HepG2 (cell line): ENCODE data around the gene OVOL2. TPM values are rescaled to one million over a fixed set of nuclear protein-coding genes. Genes with fewer than 3 reads are reported as not detected.

Experiments
- FOSL2 ChIP-seq: sonication (generic); formaldehyde crosslinking; IDR thresholded peaks from 2 replicates; pipeline ENCODE4 v1.4.0; 2020; ENCODE audit warnings: missing genetic modification reagents
- GATAD2A ChIP-seq: IDR thresholded peaks from 2 replicates; pipeline ENCODE4 v1.6.1; 2016
- HOMEZ ChIP-seq: IDR thresholded peaks from 2 replicates; pipeline ENCODE4 v1.6.1; 2016; ENCODE audit warnings: low read depth
- KDM5A ChIP-seq: fragments of 200-600 bp; sonication (generic); IDR thresholded peaks from 2 replicates; pipeline ENCODE4 v1.7.0; 2018; ENCODE audit warnings: antibody characterized with exemption, mild to moderate bottlenecking, low read length, borderline replicate concordance
- MAFF ChIP-seq: IDR thresholded peaks from 2 replicates; pipeline ENCODE4 v1.6.1; 2011; ENCODE audit warnings: low read depth, low read length, improper control_type of control experiment
- MTA3 ChIP-seq: sonication (generic); formaldehyde crosslinking; IDR thresholded peaks from 2 replicates; pipeline ENCODE4 v1.4.0; 2020; ENCODE audit warnings: missing genetic modification reagents
- MXD3 ChIP-seq: IDR thresholded peaks from 2 replicates; pipeline ENCODE4 v1.6.1; 2016; ENCODE audit warnings: mild to moderate bottlenecking, missing biosample characterization, missing genetic modification reagents
- NPAS2 ChIP-seq: sonication (generic); formaldehyde crosslinking; IDR thresholded peaks from 2 replicates; pipeline ENCODE4 v1.8.0; 2022; ENCODE audit warnings: mild to moderate bottlenecking, missing genetic modification reagents, borderline replicate concordance
- PRPF4 ChIP-seq: fragments of 200-400 bp; formaldehyde crosslinking; IDR thresholded peaks from 2 replicates; pipeline ENCODE4 v1.6.1; 2016; ENCODE audit warnings: low read length, low read depth; ENCODE audit not compliant: poor library complexity, severe bottlenecking
- RCOR2 ChIP-seq: IDR thresholded peaks from 2 replicates; pipeline ENCODE4 v1.6.1; 2016; ENCODE audit warnings: missing biosample characterization, missing genetic modification reagents
- TOPORS ChIP-seq: sonication (generic); formaldehyde crosslinking; IDR thresholded peaks from 2 replicates; pipeline ENCODE4 v1.8.0; 2023; ENCODE audit warnings: mild to moderate bottlenecking, missing genetic modification reagents
- ZNF460 ChIP-seq: sonication (generic); formaldehyde crosslinking; IDR thresholded peaks from 2 replicates; pipeline ENCODE4 v1.5.1; 2020; ENCODE audit warnings: missing genetic modification reagents, mild to moderate bottlenecking, borderline replicate concordance
- ZNF530 ChIP-seq: sonication (generic); formaldehyde crosslinking; IDR thresholded peaks from 2 replicates; pipeline ENCODE4 v1.5.0; 2020; ENCODE audit warnings: low read depth, mild to moderate bottlenecking, missing genetic modification reagents
- ZNF570 ChIP-seq: sonication (generic); formaldehyde crosslinking; IDR thresholded peaks from 2 replicates; pipeline ENCODE4 v1.4.0; 2020; ENCODE audit warnings: mild to moderate bottlenecking, missing genetic modification reagents, borderline replicate concordance
- ZSCAN5A ChIP-seq: sonication (generic); formaldehyde crosslinking; IDR thresholded peaks from 2 replicates; pipeline ENCODE4 v1.8.0; 2022; ENCODE audit warnings: mild to moderate bottlenecking, missing genetic modification reagents, borderline replicate concordance
- polyA plus RNA-seq, 8 experiments: library from polyadenylated mRNA; depleted of rRNA in 3 of 8; stranded (reverse) in 7 of 8; unstranded in 1 of 8; fragments of >200 nt; fragmentation: Illumina TruSeq in 4 of 8; extraction: Trizol in 4 of 8; gene quantifications; 2 replicates each; pipeline versions ENCODE4 v1.2.1 to v1.2.3, GENCODE V29; 2011 to 2016; ENCODE audit warnings: low read depth in 4 of 8, missing spikeins in 1 of 8, mixed read lengths in 1 of 8; ENCODE audit not compliant: insufficient read depth in 1 of 8
- total RNA-seq, 5 experiments: library from RNA; depleted of rRNA; stranded (reverse); fragments of >200 nt; fragmentation: Illumina TruSeq; extraction: Trizol; gene quantifications; 2 replicates each; pipeline ENCODE4 v1.2.3, GENCODE V29; 2016; ENCODE audit warnings: low read depth in 1 of 5
- TF ChIP-seq, protein P1 (sequence below): IDR thresholded peaks from 2 replicates; pipeline ENCODE4 v1.6.1; 2016; ENCODE audit warnings: missing compliant biosample characterization, missing genetic modification reagents, borderline replicate concordance
- TF ChIP-seq, protein P2 (sequence below): fragments of 450-650 bp; IDR thresholded peaks from 2 replicates; pipeline ENCODE4 v1.6.1; 2016
- TF ChIP-seq, protein P3 (sequence below): IDR thresholded peaks from 2 replicates; pipeline ENCODE4 v1.6.1; 2018; ENCODE audit warnings: missing genetic modification reagents, mild to moderate bottlenecking, missing compliant biosample characterization

OVOL2 gene
- total and polyA plus RNA-seq, 2 of the 13 experiments (the other 11 are each of a cell fraction or from before 2014, with no cell fraction given) = 0.20 to 0.31 TPM

DNA sequence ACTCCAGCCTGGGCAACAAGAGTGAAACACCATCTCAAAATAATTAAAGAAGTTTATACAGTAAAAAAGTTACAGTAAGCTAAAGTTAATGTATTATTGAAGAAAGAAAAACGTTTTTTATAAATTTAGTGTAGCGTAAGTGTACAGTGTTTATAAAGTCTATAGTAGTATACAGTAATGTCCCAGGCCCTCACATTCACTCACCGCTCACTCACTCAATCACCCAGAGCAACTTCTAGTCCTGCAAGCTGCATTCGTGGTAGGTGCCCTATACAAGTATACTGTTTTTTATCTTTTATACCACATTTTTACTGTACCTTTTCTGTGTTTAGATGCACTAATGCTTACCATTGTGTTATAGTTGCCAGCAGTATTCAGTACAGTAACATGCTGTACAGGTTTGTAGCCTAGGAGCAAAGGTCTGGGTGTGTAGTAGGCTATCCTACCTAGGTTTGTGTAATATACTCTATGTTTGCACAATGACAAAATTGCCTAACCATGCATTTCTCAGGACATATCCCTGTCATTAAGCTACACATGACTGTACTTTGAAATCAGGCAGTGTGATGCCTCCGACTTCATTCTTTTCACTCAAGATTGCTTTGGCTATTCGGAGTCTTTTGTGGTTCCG, 72.2 kb downstream of the OVOL2 start (continued):
- TF ChIP-seq ZSCAN5A (CRISPR knock-in tag) = peak; percentile 93; the same call in 1 of the 2 replicates
- TF ChIP-seq MTA3 (CRISPR knock-in tag) = no peak
- TF ChIP-seq RCOR2 (CRISPR knock-in tag) = peak; percentile 99
- TF ChIP-seq ZNF570 (CRISPR knock-in tag) = no peak
- TF ChIP-seq MAFF = peak; percentile 95
- no peak for TF ChIP-seq PRPF4
- TF ChIP-seq FOSL2 (CRISPR knock-in tag) = peak; percentile 87
- TF ChIP-seq, protein P1, sequence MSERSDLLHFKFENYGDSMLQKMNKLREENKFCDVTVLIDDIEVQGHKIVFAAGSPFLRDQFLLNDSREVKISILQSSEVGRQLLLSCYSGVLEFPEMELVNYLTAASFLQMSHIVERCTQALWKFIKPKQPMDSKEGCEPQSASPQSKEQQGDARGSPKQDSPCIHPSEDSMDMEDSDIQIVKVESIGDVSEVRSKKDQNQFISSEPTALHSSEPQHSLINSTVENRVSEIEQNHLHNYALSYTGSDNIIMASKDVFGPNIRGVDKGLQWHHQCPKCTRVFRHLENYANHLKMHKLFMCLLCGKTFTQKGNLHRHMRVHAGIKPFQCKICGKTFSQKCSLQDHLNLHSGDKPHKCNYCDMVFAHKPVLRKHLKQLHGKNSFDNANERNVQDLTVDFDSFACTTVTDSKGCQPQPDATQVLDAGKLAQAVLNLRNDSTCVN = no peak
- TF ChIP-seq GATAD2A (CRISPR knock-in tag) = peak; percentile 100
- TF ChIP-seq MXD3 = no peak
- no peak for TF ChIP-seq KDM5A
- TF ChIP-seq, protein P2, sequence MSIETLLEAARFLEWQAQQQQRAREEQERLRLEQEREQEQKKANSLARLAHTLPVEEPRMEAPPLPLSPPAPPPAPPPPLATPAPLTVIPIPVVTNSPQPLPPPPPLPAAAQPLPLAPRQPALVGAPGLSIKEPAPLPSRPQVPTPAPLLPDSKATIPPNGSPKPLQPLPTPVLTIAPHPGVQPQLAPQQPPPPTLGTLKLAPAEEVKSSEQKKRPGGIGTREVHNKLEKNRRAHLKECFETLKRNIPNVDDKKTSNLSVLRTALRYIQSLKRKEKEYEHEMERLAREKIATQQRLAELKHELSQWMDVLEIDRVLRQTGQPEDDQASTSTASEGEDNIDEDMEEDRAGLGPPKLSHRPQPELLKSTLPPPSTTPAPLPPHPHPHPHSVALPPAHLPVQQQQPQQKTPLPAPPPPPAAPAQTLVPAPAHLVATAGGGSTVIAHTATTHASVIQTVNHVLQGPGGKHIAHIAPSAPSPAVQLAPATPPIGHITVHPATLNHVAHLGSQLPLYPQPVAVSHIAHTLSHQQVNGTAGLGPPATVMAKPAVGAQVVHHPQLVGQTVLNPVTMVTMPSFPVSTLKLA = peak; percentile 48
- TF ChIP-seq, protein P3, sequence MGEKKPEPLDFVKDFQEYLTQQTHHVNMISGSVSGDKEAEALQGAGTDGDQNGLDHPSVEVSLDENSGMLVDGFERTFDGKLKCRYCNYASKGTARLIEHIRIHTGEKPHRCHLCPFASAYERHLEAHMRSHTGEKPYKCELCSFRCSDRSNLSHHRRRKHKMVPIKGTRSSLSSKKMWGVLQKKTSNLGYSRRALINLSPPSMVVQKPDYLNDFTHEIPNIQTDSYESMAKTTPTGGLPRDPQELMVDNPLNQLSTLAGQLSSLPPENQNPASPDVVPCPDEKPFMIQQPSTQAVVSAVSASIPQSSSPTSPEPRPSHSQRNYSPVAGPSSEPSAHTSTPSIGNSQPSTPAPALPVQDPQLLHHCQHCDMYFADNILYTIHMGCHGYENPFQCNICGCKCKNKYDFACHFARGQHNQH (CRISPR knock-in tag) = 0 out of 2 replicates have a peak, but pooled peaks have one; percentile 81
- TF ChIP-seq NPAS2 = no peak
- no peak for TF ChIP-seq ZNF530 (CRISPR knock-in tag)
- peak; percentile 95 for TF ChIP-seq HOMEZ (CRISPR knock-in tag)
- TF ChIP-seq TOPORS (CRISPR knock-in tag) = peak; percentile 75
- no peak; the same call in 1 of the 2 replicates for TF ChIP-seq ZNF460 (CRISPR knock-in tag)
